Left lobe of liver (tissue), 2 donors: ENCODE results near the gene SGPP1. TPM values are rescaled to one million over a fixed set of nuclear protein-coding genes. Genes with fewer than 3 reads are reported as not detected.
"Not testable (repeated sequence)": the region's sequence is repeated elsewhere in the genome, so short reads cannot be mapped to it uniquely, and the experiment has no call there.

ENCODE experiments used
- ATAC-seq: fragments of 200-7000 bp; cut with Tn5 transposase; one replicate; pipeline ENCODE4 v1.9.1; 2020; ENCODE audit warnings: mild to moderate bottlenecking, moderate library complexity
- DNase-seq: peaks from one replicate; pipeline ENCODE4 v3.0.0-alpha.2; 2020; ENCODE audit warnings: low spot score
- total RNA-seq: library from RNA; stranded (reverse); gene quantifications from one replicate; pipeline ENCODE4 v1.2.1, GENCODE V29; 2021
- donor health status: DM: no; HTN: no; CAD: no; lungs with moderate emphysema.
- donor health status: DM: no; HTN: yes; CAD: no.

SGPP1 gene
- total RNA-seq, result 15.5 TPM

GRCh38 chr14:63727736-63728728 lies at the start of gene SGPP1:
Gene SGPP1 (minus strand): TSS chr14:63728065. CDS start chr14:63727944, 121 bp downstream.
- ATAC-seq (peak; percentile 91), DNase-seq (peak; percentile 89)

- no peak for DNase-seq
- no peak for ATAC-seq
These were observed 49.2 kb upstream of the SGPP1 start for GRCh38 chr14:63777024-63777423.

GRCh38 chr14:63773504-63773903 lies 45.6 kb upstream of the SGPP1 start:
- no peak for DNase-seq
- ATAC-seq, result no peak

GRCh38 chr14:63770187-63770807 lies 42.4 kb upstream of the SGPP1 start:
- ATAC-seq (peak; percentile 94), DNase-seq (no peak)

GRCh38 chr14:63766611-63767010 lies 38.7 kb upstream of the SGPP1 start:
- ATAC-seq (no peak), DNase-seq (no peak)

GRCh38 chr14:63764620-63765139 lies 36.8 kb upstream of the SGPP1 start:
- no peak for DNase-seq
- ATAC-seq, result no peak

- DNase-seq, result no peak
- ATAC-seq, result no peak
These were observed 36.2 kb upstream of the SGPP1 start for GRCh38 chr14:63764103-63764502.

GRCh38 chr14:63761351-63762117 lies 33.7 kb upstream of the SGPP1 start:
- ATAC-seq, result no peak
- DNase-seq, result no peak

- no peak for DNase-seq
- no peak for ATAC-seq
These were observed 32.1 kb upstream of the SGPP1 start for GRCh38 chr14:63760014-63760413.

- DNase-seq (no peak), ATAC-seq (peak; percentile 48)
These were observed 31.6 kb upstream of the SGPP1 start for GRCh38 chr14:63759456-63759855.

GRCh38 chr14:63757211-63757610 lies 29.3 kb upstream of the SGPP1 start:
- ATAC-seq (no peak), DNase-seq (no peak)

GRCh38 chr14:63752449-63753169 lies 24.7 kb upstream of the SGPP1 start:
- DNase-seq (no peak), ATAC-seq (no peak)

- not testable (repeated sequence) for DNase-seq, ATAC-seq
These were observed 23.2 kb upstream of the SGPP1 start for GRCh38 chr14:63751076-63751475.

- no peak for ATAC-seq
- DNase-seq, result no peak
These were observed 20.0 kb upstream of the SGPP1 start for GRCh38 chr14:63747846-63748245.

GRCh38 chr14:63745858-63746425 lies 18.1 kb upstream of the SGPP1 start:
- DNase-seq (no peak), ATAC-seq (peak; percentile 37)

GRCh38 chr14:63745272-63745671 lies 17.4 kb upstream of the SGPP1 start:
- ATAC-seq (no peak), DNase-seq (no peak)

GRCh38 chr14:63737582-63738006 lies 9.7 kb upstream of the SGPP1 start:
- DNase-seq (no peak), ATAC-seq (no peak)

GRCh38 chr14:63735720-63736119 lies 7.9 kb upstream of the SGPP1 start:
- DNase-seq (no peak), ATAC-seq (peak; percentile 63)

GRCh38 chr14:63730659-63731058 lies 2.8 kb upstream of the SGPP1 start:
- DNase-seq, result no peak
- no peak for ATAC-seq

- DNase-seq, result peak; percentile 64
- peak; percentile 79 for ATAC-seq
These were observed 582 bp downstream of the SGPP1 start for GRCh38 chr14:63727231-63727735.
